Thymus (tissue), 11 donors: ENCODE data around the gene SUGP1. TPM values are rescaled to one million over a fixed set of nuclear protein-coding genes. Genes with fewer than 3 reads are reported as not detected.

ENCODE experiments used
- DNase-seq, 9 donors: peaks; one replicate each; pipeline ENCODE4 v3.0.0-alpha.2; 2013; ENCODE audit warnings: low spot score in 9 of 9, low read depth in 6 of 9, missing footprints in 1 of 9
- H3K27ac ChIP-seq, 2 donors: one replicate each; pipeline ENCODE4 v1.5.1; 2013; ENCODE audit warnings: control low read depth in 1 of 2, low read depth in 1 of 2, low read length in 1 of 2, mild to moderate bottlenecking in 1 of 2, moderate library complexity in 1 of 2
- H3K27me3 ChIP-seq, 2 donors: one replicate each; pipeline ENCODE4 v1.5.1; 2013; ENCODE audit warnings: low read length in 1 of 2; ENCODE audit not compliant: control insufficient read depth in 2 of 2, insufficient read depth in 1 of 2
- H3K36me3 ChIP-seq, 2 donors: one replicate each; pipeline ENCODE4 v1.5.1; 2013; ENCODE audit warnings: low read length in 1 of 2, mild to moderate bottlenecking in 1 of 2, moderate library complexity in 1 of 2; ENCODE audit not compliant: control insufficient read depth in 2 of 2, insufficient read depth in 2 of 2
- H3K4me1 ChIP-seq, 2 donors: one replicate each; pipeline ENCODE4 v1.5.1; 2013; ENCODE audit warnings: low read length in 2 of 2; ENCODE audit not compliant: control insufficient read depth in 2 of 2, insufficient read depth in 2 of 2
- H3K4me3 ChIP-seq, 2 donors: one replicate each; pipeline ENCODE4 v1.5.1; 2013; ENCODE audit warnings: low read length in 2 of 2, control low read depth in 1 of 2, mild to moderate bottlenecking in 1 of 2
- H3K9me3 ChIP-seq, 2 donors: one replicate each; pipeline ENCODE4 v1.5.1; 2013; ENCODE audit warnings: low read length in 1 of 2, mild to moderate bottlenecking in 1 of 2; ENCODE audit not compliant: control insufficient read depth in 2 of 2, insufficient read depth in 1 of 2
- WGBS: extraction: QIAGEN DNeasy Blood & Tissue Kit; methylation state at CpG from one replicate; pipeline ENCODE4 v1.1.7; 2013; 5-methylcytosine and 5-hydroxymethylcytosine counted together
- polyA plus RNA-seq: library from polyadenylated mRNA; stranded (reverse); fragments of 200-250 nt; gene quantifications from one replicate; pipeline ENCODE4 v1.2.3, GENCODE V29; 2013
- total RNA-seq: library from RNA; stranded (reverse); fragments of 120-200 nt; gene quantifications from one replicate; pipeline ENCODE4 v1.2.4, GENCODE V29; 2013
- donor health status: healthy.

The SUGP1 gene
- total and polyA plus RNA-seq, 2 donors, result 31.8 to 62.7 TPM

- no peaks in the 10 kb centered on the region for H3K27me3 ChIP-seq
- no peak overlapping the region for H3K4me3 ChIP-seq
- WGBS, result 98% methylated on average over 19 of the region's 19 CpGs
- H3K4me1 ChIP-seq, result no peaks in the 10 kb centered on the region
- peaks cover 61 to 67% of the 10 kb centered on the region in 2 donors for H3K36me3 ChIP-seq
- DNase-seq, result no peak
- H3K9me3 ChIP-seq, result peaks cover 0 to 5% of the 10 kb centered on the region in 2 donors
- H3K27ac ChIP-seq, result no peak overlapping the region
Observed at GRCh38 chr19:19296953-19297689, 23.2 kb downstream of the SUGP1 start.

- H3K36me3 ChIP-seq, result peaks cover 44 to 53% of the 10 kb centered on the region in 2 donors
Observed at GRCh38 chr19:19294914-19295313, 25.4 kb downstream of the SUGP1 start.

GRCh38 chr19:19292607-19293006, 27.7 kb downstream of the SUGP1 start:
- H3K27me3 ChIP-seq, result no peaks in the 10 kb centered on the region
- H3K4me3 ChIP-seq, result no peak overlapping the region
- WGBS, result 98% methylated on average over 5 of the region's 5 CpGs
- peaks cover 0 to 5% of the 10 kb centered on the region in 2 donors for H3K9me3 ChIP-seq
- DNase-seq, result no peak
- H3K27ac ChIP-seq, result no peak overlapping the region
- H3K36me3 ChIP-seq, result peaks cover 55 to 74% of the 10 kb centered on the region in 2 donors
- H3K4me1 ChIP-seq, result no peaks in the 10 kb centered on the region

More at GRCh38 chr19:19294914-19295313, 25.4 kb downstream of the SUGP1 start:
- 96% methylated on average over 4 of the region's 4 CpGs for WGBS
- Histone ChIP-seq H3K27me3 (no peaks in the 10 kb centered on the region), H3K4me3 (no peak overlapping the region), H3K4me1 (no peaks in the 10 kb centered on the region), H3K27ac (no peak overlapping the region), H3K9me3 (peaks cover 0 to 5% of the 10 kb centered on the region in 2 donors)
- DNase-seq, result no peak

- Histone ChIP-seq H3K9me3 (no peaks in the 10 kb centered on the region), H3K4me1 (no peaks in the 10 kb centered on the region), H3K27ac (no peak overlapping the region), H3K4me3 (no peak overlapping the region), H3K27me3 (no peaks in the 10 kb centered on the region), H3K36me3 (peaks cover 65 to 88% of the 10 kb centered on the region in 2 donors)
- WGBS, result 98% methylated on average over 10 of the region's 10 CpGs
- no peak for DNase-seq
Observed at GRCh38 chr19:19285686-19286085, 34.6 kb downstream of the SUGP1 start.

GRCh38 chr19:19280561-19280960, 39.7 kb downstream of the SUGP1 start:
- 96% methylated on average over 16 of the region's 16 CpGs for WGBS
- Histone ChIP-seq H3K27ac (no peak overlapping the region), H3K4me3 (no peak overlapping the region), H3K4me1 (no peaks in the 10 kb centered on the region), H3K36me3 (peaks cover 75 to 95% of the 10 kb centered on the region in 2 donors), H3K27me3 (no peaks in the 10 kb centered on the region), H3K9me3 (no peaks in the 10 kb centered on the region)
- no peak for DNase-seq

GRCh38 chr19:19279853-19280252, 40.5 kb downstream of the SUGP1 start:
- Histone ChIP-seq H3K4me3 (no peak overlapping the region), H3K4me1 (no peaks in the 10 kb centered on the region), H3K27me3 (peaks cover 0 to 3% of the 10 kb centered on the region in 2 donors), H3K9me3 (no peaks in the 10 kb centered on the region), H3K27ac (no peak overlapping the region), H3K36me3 (peaks cover 74 to 94% of the 10 kb centered on the region in 2 donors)
- 99% methylated on average over 16 of the region's 16 CpGs for WGBS
- no peak for DNase-seq

- Histone ChIP-seq H3K36me3 (peaks cover 67 to 87% of the 10 kb centered on the region in 2 donors), H3K9me3 (no peaks in the 10 kb centered on the region), H3K27me3 (peaks cover 0 to 10% of the 10 kb centered on the region in 2 donors), H3K4me3 (no peak overlapping the region), H3K27ac (no peak overlapping the region), H3K4me1 (no peaks in the 10 kb centered on the region)
- DNase-seq, result no peak
- 98% methylated on average over 19 of the region's 19 CpGs for WGBS
Observed at GRCh38 chr19:19279062-19279612, 41.2 kb downstream of the SUGP1 start.

GRCh38 chr19:19278315-19278714, 42.0 kb downstream of the SUGP1 start:
- Histone ChIP-seq H3K9me3 (no peaks in the 10 kb centered on the region), H3K27me3 (peaks cover 3 to 18% of the 10 kb centered on the region in 2 donors), H3K4me1 (no peaks in the 10 kb centered on the region), H3K36me3 (peaks cover 63 to 80% of the 10 kb centered on the region in 2 donors), H3K27ac (no peak overlapping the region), H3K4me3 (no peak overlapping the region)
- 98% methylated on average over 7 of the region's 7 CpGs for WGBS
- no peak for DNase-seq

GRCh38 chr19:19276851-19277250, 43.5 kb downstream of the SUGP1 start:
- DNase-seq, result no peak

More at GRCh38 chr19:19276851-19277250, 43.5 kb downstream of the SUGP1 start:
- no peaks in the 10 kb centered on the region for H3K9me3 ChIP-seq
- peaks cover 16 to 33% of the 10 kb centered on the region in 2 donors for H3K27me3 ChIP-seq
- 97% methylated on average over 20 of the region's 20 CpGs for WGBS
- no peaks in the 10 kb centered on the region for H3K4me1 ChIP-seq
- no peak overlapping the region for H3K27ac ChIP-seq
- no peak overlapping the region for H3K4me3 ChIP-seq
- H3K36me3 ChIP-seq, result peaks cover 58 to 69% of the 10 kb centered on the region in 2 donors
